ENCODE data around the gene KMT2C. TPM values are rescaled to one million over a fixed set of nuclear protein-coding genes. Genes with fewer than 3 reads are reported as not detected.

KMT2C gene
- total and polyA plus RNA-seq, 9 donors = 14.0 to 109 (median 74.0) TPM

DNA sequence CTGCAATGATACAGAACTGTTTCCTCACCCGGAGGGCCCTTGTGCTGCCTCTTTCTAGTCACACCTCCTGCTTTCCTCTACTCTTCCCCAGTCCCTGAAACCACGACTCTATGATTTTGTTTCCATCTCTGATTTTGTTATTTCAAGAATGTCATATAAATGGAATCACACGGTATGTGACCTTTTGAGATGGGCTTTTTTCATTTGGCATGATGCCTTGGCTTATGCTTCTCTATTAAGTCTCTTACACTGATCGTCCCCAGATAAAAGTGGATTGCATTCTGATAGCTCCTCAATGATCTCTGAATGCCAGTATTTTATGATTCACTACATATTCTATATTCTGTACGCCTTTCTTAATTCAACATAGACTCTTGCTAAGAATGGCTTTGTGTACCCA lies 332.1 kb downstream of the KMT2C start:
- H3K27ac ChIP-seq = no peak overlapping the region
- H3K27me3 ChIP-seq = no peaks in the 10 kb centered on the region
- intact Hi-C loops (cut with DNase I) = no loop called here
- 72 to 80% (median 78%) methylated on average over 5 of the region's 5 CpGs for WGBS, 3 donors
- no peaks in the 10 kb centered on the region for H3K36me3 ChIP-seq
- H3K4me1 ChIP-seq (ENCODE audit: insufficient read depth) = no peaks in the 10 kb centered on the region
- TF ChIP-seq POLR2A (IDR thresholded peaks at IDR 0.05) (no peak), EP300 (IDR thresholded peaks at IDR 0.05) (no peak)
- TF ChIP-seq, protein P1, sequence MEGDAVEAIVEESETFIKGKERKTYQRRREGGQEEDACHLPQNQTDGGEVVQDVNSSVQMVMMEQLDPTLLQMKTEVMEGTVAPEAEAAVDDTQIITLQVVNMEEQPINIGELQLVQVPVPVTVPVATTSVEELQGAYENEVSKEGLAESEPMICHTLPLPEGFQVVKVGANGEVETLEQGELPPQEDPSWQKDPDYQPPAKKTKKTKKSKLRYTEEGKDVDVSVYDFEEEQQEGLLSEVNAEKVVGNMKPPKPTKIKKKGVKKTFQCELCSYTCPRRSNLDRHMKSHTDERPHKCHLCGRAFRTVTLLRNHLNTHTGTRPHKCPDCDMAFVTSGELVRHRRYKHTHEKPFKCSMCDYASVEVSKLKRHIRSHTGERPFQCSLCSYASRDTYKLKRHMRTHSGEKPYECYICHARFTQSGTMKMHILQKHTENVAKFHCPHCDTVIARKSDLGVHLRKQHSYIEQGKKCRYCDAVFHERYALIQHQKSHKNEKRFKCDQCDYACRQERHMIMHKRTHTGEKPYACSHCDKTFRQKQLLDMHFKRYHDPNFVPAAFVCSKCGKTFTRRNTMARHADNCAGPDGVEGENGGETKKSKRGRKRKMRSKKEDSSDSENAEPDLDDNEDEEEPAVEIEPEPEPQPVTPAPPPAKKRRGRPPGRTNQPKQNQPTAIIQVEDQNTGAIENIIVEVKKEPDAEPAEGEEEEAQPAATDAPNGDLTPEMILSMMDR (IDR thresholded peaks at IDR 0.05) = no peak
- no peak overlapping the region for H3K4me3 ChIP-seq
- no peak for DNase-seq
- H3K9me3 ChIP-seq = no peaks in the 10 kb centered on the region

DNA sequence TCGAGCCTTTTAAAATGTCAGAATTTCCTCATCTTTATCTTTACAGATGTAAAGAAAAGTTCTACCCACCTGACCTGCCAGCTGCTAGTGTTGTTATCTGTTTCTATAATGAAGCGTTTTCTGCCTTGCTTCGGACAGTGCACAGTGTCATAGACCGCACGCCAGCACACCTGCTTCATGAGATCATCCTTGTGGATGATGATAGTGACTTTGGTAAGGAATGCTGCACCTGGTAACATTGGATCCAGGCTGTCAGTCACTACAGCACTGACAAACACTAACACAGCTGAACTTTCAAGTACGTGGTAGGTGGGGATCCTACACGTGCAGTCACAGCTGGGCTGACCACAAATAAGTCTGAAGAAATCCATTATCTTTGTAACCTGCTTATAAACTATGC lies 332.7 kb downstream of the KMT2C start:
- no peak for DNase-seq
- intact Hi-C loops (cut with DNase I) = no loop called here
- no peaks in the 10 kb centered on the region for H3K9me3 ChIP-seq

GRCh38 chr7:152097330-152097729 lies 338.5 kb downstream of the KMT2C start:
- TF ChIP-seq POLR2A (IDR thresholded peaks at IDR 0.05) (no peak), EP300 (IDR thresholded peaks at IDR 0.05) (no peak)
- TF ChIP-seq, protein P1 (IDR thresholded peaks at IDR 0.05) = no peak
- WGBS, 3 donors = 94 to 96% (median 94%) methylated on average over 4 of the region's 4 CpGs
- Histone ChIP-seq H3K27ac (no peak overlapping the region), H3K9me3 (no peaks in the 10 kb centered on the region), H3K4me3 (no peak overlapping the region), H3K36me3 (no peaks in the 10 kb centered on the region), H3K4me1 (ENCODE audit: insufficient read depth) (no peaks in the 10 kb centered on the region), H3K27me3 (no peaks in the 10 kb centered on the region)
- no peak for DNase-seq
- intact Hi-C loops (cut with DNase I) = no loop called here

More for the DNA sequence above, 332.7 kb downstream of the KMT2C start:
- Histone ChIP-seq H3K36me3 (no peaks in the 10 kb centered on the region), H3K4me3 (no peak overlapping the region), H3K4me1 (ENCODE audit: insufficient read depth) (no peaks in the 10 kb centered on the region), H3K27ac (no peak overlapping the region), H3K27me3 (no peaks in the 10 kb centered on the region)
- 80 to 87% (median 86%) methylated on average over 7 of the region's 7 CpGs for WGBS, 3 donors
- TF ChIP-seq, protein P1 (IDR thresholded peaks at IDR 0.05) = no peak
- no peak for TF ChIP-seq POLR2A (IDR thresholded peaks at IDR 0.05)
- TF ChIP-seq EP300 (IDR thresholded peaks at IDR 0.05) = no peak

- TF ChIP-seq POLR2A (IDR thresholded peaks at IDR 0.05) (no peak), EP300 (IDR thresholded peaks at IDR 0.05) (no peak)
- TF ChIP-seq, protein P1 (IDR thresholded peaks at IDR 0.05) = no peak
- Histone ChIP-seq H3K36me3 (no peaks in the 10 kb centered on the region), H3K27me3 (no peaks in the 10 kb centered on the region), H3K27ac (no peak overlapping the region), H3K4me3 (no peak overlapping the region), H3K4me1 (ENCODE audit: insufficient read depth) (no peaks in the 10 kb centered on the region), H3K9me3 (no peaks in the 10 kb centered on the region)
- DNase-seq = no peak
- 84 to 87% (median 84%) methylated on average over 1 of the region's 1 CpG for WGBS, 3 donors
- intact Hi-C loops (cut with DNase I) = no loop called here
Measured at GRCh38 chr7:152095771-152096170, 340.0 kb downstream of the KMT2C start.
